Astrocyte of the cerebellum (primary cell): ENCODE results near the gene NTRK1.
A peak's percentile ranks its signal among the peaks of the same experiment; 100 is the strongest.

Experiments
- DNase-seq: peaks from one replicate; pipeline ENCODE4 v3.0.0-alpha.2; 2011; ENCODE audit warnings: low read depth
- H3K4me3 ChIP-seq: 2 replicates; pipeline ENCODE4 v1.5.1; 2011; ENCODE audit warnings: mild to moderate bottlenecking, low read depth, low read length, moderate library complexity
- in situ Hi-C: cut with HindIII; loops from 2 replicates; pipeline ENCODE4 v1.10.0; 2017; ENCODE audit warnings: low sequenced_read_pairs
- TF ChIP-seq, protein P1 (sequence below): IDR thresholded peaks from 2 replicates; pipeline ENCODE4 v1.5.1; 2012; ENCODE audit warnings: low read length, low read depth, moderate library complexity, mild to moderate bottlenecking; ENCODE audit errors: missing control alignments

The NTRK1 gene

DNA sequence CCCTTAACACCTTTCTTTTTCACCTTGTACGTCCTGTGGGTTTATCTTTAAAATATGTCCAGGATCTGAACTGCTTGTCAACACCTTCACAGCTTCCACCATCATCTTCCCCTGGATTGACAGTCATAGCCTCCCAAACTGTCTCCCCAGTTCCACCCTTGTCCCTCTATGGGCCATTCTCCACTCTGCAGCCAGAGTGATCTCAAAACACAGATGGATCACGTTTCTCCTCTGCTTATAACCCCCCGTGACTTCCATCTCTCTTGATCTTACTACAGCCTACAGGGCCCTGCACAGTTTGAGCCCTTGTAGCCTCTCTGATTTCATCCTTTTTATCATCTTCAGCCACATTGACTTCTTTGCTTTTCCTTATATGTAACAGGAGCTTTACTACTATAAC is 6.0 kb upstream of the NTRK1 start:
- no peak overlapping the region for H3K4me3 ChIP-seq
- in situ Hi-C loops = loop anchor here (5.0 kb wide), 1 partner anchor 137 kb away; no protein-coding TSS in a partner anchor
- TF ChIP-seq, protein P1, sequence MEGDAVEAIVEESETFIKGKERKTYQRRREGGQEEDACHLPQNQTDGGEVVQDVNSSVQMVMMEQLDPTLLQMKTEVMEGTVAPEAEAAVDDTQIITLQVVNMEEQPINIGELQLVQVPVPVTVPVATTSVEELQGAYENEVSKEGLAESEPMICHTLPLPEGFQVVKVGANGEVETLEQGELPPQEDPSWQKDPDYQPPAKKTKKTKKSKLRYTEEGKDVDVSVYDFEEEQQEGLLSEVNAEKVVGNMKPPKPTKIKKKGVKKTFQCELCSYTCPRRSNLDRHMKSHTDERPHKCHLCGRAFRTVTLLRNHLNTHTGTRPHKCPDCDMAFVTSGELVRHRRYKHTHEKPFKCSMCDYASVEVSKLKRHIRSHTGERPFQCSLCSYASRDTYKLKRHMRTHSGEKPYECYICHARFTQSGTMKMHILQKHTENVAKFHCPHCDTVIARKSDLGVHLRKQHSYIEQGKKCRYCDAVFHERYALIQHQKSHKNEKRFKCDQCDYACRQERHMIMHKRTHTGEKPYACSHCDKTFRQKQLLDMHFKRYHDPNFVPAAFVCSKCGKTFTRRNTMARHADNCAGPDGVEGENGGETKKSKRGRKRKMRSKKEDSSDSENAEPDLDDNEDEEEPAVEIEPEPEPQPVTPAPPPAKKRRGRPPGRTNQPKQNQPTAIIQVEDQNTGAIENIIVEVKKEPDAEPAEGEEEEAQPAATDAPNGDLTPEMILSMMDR = peak; percentile 10
- DNase-seq = no peak

DNA sequence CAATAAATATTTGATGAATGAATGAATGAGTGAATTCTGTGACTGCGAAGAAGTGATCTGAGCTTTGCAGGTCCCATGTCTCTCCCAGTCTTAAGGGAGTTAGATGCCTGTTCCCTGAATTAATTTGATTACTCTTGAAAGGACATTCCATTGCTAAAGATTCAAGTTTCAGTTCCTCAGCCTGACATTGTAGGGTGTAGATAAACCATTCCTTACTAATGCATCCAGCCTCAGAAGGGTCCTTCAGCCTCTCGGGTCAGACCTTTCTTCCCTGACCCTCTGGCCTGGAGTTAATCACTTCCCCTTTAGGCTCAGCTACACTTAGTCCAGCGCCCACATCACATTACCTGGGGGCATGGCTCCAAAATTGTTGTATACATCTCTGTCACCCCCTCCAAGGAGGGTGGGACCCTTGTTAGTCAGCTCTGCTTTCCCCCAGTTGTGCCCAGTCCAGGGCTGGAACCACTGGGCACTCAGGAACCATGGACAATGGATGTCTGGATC is 4.3 kb upstream of the NTRK1 start:
- no peak for DNase-seq
- in situ Hi-C loops = loop anchor here (5.0 kb wide), 1 partner anchor 139 kb away; no protein-coding TSS in a partner anchor
- H3K4me3 ChIP-seq = no peak overlapping the region
- TF ChIP-seq, protein P1 = no peak

DNA sequence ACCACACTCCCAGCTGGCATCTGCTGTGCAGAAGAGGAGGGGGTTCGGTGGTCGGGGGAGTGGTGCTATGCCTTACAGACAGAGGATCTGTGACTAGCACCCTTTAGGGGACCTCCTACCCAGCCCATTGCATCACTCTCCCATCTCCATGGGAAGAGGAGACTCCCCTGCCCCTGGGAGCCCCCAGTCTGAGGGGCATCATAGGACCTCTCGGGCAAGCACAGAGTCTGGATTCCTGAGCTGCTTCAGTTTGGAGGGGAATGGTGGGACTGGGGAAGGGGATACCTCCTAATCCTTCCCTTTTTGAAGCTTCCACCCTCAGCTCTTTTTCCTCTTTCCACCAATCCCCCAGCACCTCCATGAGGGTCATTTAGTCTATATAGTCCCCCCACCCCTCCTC is 3.1 kb upstream of the NTRK1 start:
- no peak for DNase-seq
- in situ Hi-C loops = loop anchor here (5.0 kb wide), 1 partner anchor 140 kb away; no protein-coding TSS in a partner anchor
- no peak overlapping the region for H3K4me3 ChIP-seq
- TF ChIP-seq, protein P1 = no peak

DNA sequence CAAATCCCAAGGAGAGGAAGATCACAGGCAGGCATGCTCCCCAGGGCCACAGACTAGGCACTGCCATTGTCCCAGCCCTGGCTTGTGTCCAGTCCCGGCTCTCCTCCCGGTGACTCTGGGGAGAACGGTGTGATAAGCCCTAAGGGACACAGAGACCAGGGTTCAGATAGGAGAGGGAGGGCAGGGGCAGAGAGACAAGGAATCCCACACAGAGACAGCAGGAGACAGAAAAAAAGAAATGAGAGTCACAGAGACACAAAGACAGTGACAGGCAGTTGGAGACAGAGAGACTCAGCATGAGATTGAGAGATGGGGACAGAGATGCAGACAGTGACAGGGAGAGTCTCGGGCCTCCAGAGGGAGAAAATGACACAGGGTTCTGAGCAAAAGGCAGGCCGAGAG is 2.1 kb upstream of the NTRK1 start:
- in situ Hi-C loops = loop anchor here (5.0 kb wide), 1 partner anchor 141 kb away; no protein-coding TSS in a partner anchor
- H3K4me3 ChIP-seq = peak overlapping the region; percentile 33

DNA sequence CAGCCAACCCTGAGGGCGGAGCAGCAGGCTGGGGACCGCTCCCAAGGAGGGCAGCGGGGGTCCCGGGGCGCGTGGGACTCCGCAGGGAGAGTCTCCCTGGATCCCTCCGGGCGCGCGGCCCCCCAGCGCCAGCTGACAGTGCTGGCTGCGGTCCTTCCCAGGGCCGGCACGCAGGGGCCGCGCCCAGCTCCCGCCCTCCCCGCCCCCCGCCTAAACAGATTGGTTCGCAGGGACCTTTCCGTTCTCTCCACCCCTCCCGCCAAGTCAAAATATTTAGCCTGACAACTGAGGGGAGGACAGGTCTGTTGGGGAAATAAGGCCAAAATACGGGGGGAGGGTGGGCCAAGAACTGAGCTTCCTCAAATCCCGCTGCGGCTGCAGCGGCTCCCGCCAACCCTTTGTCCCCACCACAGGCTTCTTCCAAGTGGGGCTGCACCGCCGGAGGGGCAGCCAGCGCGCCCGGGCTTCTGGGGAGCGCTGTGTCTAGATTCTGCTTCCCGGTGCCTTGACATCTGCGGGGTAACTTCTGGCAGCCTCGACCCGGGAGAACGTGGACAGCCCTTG is 1.6 kb upstream of the NTRK1 start, which contains the start of gene INSRR:
Gene INSRR (minus strand): TSS at position 159 of the 564 bp plus-strand sequence. CDS start 496 bp downstream, outside the sequence.
- TF ChIP-seq, protein P1 = no peak
- no peak for DNase-seq
- in situ Hi-C loops = loop anchor here (5.0 kb wide), 1 partner anchor 142 kb away; no protein-coding TSS in a partner anchor
- H3K4me3 ChIP-seq = peak within 1 kb of the TSS; percentile 33

More for the DNA sequence above, 2.1 kb upstream of the NTRK1 start:
- TF ChIP-seq, protein P1 = no peak
- DNase-seq = no peak

DNA sequence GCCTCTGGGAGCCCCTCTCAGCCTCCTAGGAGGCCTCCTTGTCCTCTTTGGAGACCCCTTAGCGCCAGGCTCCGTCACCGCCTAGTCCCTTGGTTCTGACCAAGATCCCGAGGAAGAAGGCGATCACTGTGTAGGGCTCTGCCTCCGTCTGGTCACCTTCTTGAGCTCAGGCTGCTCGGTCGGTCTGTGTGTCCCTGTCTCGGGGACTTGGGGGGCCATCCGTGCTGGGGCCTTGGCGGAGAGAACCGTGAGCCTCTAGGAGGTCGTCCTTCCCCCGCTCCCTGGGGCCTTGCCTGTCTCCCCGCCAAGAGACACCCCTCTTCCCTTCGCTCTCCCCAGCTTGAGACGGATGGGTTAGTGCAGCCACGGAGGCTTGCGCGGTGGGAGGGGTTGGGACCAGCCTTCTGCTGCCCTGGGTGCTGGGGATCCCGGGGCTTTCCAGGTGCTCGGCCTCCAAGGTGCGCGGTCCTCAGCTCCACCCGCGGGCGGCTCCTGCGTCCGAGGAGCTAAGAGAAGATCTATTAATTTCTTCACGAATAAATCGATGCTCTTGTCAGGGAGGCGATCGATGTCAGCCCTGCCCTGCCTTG is 1.0 kb upstream of the NTRK1 start:
- H3K4me3 ChIP-seq = peak overlapping the region; percentile 33
- DNase-seq = no peak
- TF ChIP-seq, protein P1 = no peak
- in situ Hi-C loops = loop anchor here (5.0 kb wide), 1 partner anchor 142 kb away; no protein-coding TSS in a partner anchor
